GM12801 (cell line): ENCODE results near the gene APOC4.

Source experiments
- CTCF ChIP-seq: IDR thresholded peaks from one replicate; pipeline ENCODE4 v1.5.1; 2011; ENCODE audit warnings: control low read depth; ENCODE audit not compliant: insufficient read length; ENCODE audit errors: extremely low read depth

Gene APOC4

GRCh38 chr19:44931541-44931940 is 10.5 kb upstream of the APOC4 start:
- no peak for TF ChIP-seq CTCF

- no peak for TF ChIP-seq CTCF
These were observed 2.4 kb upstream of the APOC4 start for GRCh38 chr19:44939668-44940067.

GRCh38 chr19:44943801-44944249 is 1.8 kb downstream of the APOC4 start:
- no peak for TF ChIP-seq CTCF

GRCh38 chr19:44947041-44947581 is 5.1 kb downstream of the APOC4 start:
- no peak for TF ChIP-seq CTCF

- no peak for TF ChIP-seq CTCF
These were observed 6.2 kb downstream of the APOC4 start for GRCh38 chr19:44948237-44948636.

GRCh38 chr19:44948763-44949374 is 6.8 kb downstream of the APOC4 start:
- TF ChIP-seq CTCF: no peak

GRCh38 chr19:44949550-44949949 is 7.5 kb downstream of the APOC4 start:
- TF ChIP-seq CTCF: no peak
